Fibroblast of villous mesenchyme (primary cell): ENCODE results near the gene TRIM29. TPM values are rescaled to one million over a fixed set of nuclear protein-coding genes. Genes with fewer than 3 reads are reported as not detected.

Experiments used
- DNase-seq: peaks from one replicate; pipeline ENCODE4 v3.0.0-alpha.2; 2010; ENCODE audit warnings: low read depth
- H3K4me3 ChIP-seq: 2 replicates; pipeline ENCODE4 v1.5.1; 2011; ENCODE audit warnings: low read depth, mild to moderate bottlenecking, low read length
- total RNA-seq: library from RNA; depleted of rRNA; stranded (reverse); fragments of >200 nt; gene quantifications from 2 replicates; pipeline ENCODE4 v1.2.3, GENCODE V29; 2012
- TF ChIP-seq, protein P1 (sequence below): IDR thresholded peaks from 2 replicates; pipeline ENCODE4 v1.5.1; 2012; ENCODE audit warnings: low read depth, mild to moderate bottlenecking, low read length; ENCODE audit not compliant: insufficient read depth

Gene TRIM29
- total RNA-seq, 1 donor: 0.86 TPM

DNA sequence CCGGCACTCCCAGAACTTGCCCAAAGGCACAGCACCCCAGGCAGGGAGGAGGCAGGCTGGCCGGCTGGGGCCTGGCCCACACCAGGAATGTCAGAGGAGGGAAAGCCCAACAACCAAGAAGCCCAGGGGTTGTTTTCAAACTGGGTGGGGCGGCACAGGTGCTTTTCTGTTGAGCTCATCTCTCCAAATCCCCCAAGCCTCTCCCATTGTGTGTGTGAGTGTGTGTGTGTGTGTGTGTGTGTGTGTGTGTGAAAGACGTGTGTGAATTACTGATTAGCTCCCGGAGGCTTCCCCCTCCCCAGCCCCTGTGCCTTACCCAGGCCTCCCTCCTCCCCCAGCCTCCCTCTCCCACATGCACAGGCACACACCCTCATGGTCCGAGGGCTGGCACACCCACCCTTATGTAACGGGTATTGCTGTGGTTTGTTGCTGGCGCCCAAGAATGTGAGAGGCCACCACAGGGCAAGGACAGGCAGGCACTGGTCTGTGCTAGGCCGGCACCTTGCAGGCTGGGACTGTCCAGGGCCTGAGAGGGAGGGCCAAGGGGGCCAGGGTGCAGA, 15.9 kb downstream of the TRIM29 start:
- no peak for DNase-seq
- TF ChIP-seq, protein P1, sequence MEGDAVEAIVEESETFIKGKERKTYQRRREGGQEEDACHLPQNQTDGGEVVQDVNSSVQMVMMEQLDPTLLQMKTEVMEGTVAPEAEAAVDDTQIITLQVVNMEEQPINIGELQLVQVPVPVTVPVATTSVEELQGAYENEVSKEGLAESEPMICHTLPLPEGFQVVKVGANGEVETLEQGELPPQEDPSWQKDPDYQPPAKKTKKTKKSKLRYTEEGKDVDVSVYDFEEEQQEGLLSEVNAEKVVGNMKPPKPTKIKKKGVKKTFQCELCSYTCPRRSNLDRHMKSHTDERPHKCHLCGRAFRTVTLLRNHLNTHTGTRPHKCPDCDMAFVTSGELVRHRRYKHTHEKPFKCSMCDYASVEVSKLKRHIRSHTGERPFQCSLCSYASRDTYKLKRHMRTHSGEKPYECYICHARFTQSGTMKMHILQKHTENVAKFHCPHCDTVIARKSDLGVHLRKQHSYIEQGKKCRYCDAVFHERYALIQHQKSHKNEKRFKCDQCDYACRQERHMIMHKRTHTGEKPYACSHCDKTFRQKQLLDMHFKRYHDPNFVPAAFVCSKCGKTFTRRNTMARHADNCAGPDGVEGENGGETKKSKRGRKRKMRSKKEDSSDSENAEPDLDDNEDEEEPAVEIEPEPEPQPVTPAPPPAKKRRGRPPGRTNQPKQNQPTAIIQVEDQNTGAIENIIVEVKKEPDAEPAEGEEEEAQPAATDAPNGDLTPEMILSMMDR: no peak
- H3K4me3 ChIP-seq: no peak overlapping the region

DNA sequence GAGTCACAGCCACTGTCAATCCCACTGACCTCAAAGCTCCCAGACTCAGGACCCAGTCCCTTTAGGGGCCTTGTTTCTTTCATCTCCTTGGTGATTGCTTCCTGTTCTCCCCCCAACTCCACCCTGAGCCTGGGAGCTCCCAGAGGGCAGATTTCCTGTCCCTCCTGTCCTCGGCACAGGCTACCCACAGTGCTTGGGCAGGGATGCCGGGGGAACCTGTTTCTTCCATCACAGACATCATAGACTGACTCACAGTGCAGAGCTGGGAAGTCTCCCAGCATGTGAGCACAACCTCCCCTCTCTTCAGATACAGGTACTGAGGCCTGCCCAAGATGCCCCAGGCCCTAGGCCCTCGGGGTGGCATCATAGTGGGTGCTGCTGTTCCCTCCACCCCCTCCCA, 16.6 kb downstream of the TRIM29 start:
- TF ChIP-seq, protein P1: no peak
- no peak for DNase-seq
- no peak overlapping the region for H3K4me3 ChIP-seq

DNA sequence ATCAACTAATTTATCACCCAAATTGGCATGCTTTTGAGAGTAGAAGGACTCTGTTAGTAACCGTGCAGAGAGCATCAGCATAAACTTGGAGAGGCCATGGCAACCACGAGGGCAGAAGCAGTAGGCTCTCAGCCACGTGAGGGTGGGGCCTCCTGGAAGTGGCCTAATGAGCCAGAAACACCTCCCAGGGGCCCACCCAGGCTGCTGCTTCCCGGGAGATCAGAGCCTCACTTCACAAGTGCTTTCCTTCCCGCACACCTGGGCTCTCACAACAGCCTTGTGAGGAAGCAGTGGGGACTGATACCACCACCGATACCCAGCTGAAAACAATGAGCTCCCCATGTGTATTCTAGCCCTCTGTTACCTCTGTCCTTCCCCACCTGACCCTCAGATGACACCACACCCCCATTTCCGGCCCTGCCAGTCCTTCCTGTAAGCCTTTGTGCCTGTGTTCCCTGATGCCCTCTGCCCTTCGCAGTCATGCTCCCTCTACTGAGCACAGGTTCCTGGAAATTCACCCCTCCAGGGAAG, 17.0 kb downstream of the TRIM29 start:
- TF ChIP-seq, protein P1: no peak
- no peak overlapping the region for H3K4me3 ChIP-seq
- no peak for DNase-seq

DNA sequence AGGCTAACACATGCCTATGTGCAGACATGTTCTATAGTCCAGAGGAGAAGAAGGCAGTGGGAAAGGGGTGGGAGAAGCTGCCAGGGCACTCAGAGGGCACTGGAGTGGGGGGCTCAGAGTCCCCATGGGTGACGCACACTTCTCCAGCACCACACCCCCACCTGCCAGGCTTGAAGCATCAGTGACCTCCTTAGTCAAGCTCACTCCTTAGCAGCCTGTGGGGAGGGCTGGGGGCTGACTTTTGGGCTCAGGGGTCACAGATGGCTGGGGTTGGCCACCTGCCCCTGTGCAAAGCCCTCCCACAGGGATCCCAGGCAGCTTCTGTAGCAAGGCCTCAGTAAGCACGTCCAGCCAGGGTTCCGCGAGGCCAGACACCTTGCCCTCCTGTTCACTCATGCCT, 18.8 kb downstream of the TRIM29 start:
- TF ChIP-seq, protein P1: no peak
- H3K4me3 ChIP-seq: no peak overlapping the region
- no peak for DNase-seq

DNA sequence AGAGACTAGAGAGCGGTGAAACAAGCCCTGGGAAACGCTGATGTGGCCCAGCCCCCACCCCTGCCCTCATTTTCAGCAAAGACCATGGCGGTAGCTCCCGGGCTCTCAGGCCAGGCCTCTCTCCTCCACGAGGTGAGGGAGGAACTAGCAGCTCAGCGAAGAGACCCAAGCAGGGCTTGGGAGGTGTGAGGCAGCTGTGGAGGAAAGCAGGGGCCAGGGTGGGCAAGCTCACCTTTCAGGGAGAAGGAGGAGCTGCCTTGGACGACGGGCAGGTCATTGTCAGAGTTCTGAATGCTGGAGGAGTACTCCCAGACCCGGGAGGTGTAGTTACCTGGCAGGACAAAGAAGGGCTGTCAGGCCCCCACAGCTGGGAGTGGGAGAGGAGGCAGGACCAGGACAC, 19.9 kb downstream of the TRIM29 start:
- TF ChIP-seq, protein P1: no peak
- H3K4me3 ChIP-seq: no peak overlapping the region
- no peak for DNase-seq

DNA sequence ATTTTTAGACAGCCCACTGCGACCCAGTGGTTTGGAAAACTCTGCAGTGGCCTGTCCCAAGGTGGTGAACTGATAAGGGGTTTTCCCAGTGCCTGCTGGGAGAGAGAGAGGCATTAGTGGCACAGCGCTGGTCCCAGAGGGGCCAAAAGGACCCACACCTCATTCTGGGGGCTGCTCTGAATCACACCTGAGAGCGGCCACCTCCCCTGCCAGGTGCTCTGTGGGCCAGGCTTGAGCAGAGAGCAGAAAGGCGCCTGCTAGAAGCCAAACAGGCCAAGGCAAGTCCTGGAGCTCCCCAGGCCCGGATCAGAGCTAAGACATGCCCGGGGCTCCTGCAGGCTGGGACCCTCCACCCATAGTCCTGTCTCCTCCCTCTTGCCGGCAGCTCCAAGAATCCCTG, 20.9 kb downstream of the TRIM29 start:
- no peak overlapping the region for H3K4me3 ChIP-seq
- TF ChIP-seq, protein P1: no peak
- no peak for DNase-seq
